CD4-positive, alpha-beta memory T cell (primary cell): ENCODE data around the gene BMPER. TPM values are rescaled to one million over a fixed set of nuclear protein-coding genes. Genes with fewer than 3 reads are reported as not detected.

Experiments used
- CTCF ChIA-PET: fragments of 350-600 bp; sonication (Branson Sonifier 250); formaldehyde crosslinking; loops from one replicate; lab custom pipeline; 2021; ENCODE audit warnings: inconsistent platforms; ENCODE audit not compliant: partially characterized antibody; lab: Charles Lee
- POLR2A ChIA-PET: fragments of 350-600 bp; sonication (Branson Sonifier 250); formaldehyde crosslinking; loops from one replicate; lab custom pipeline; 2021; ENCODE audit not compliant: partially characterized antibody; lab: Charles Lee
- DNase-seq, 5 donors: peaks; one replicate each; pipeline versions ENCODE4 v3.0.0 to v3.0.0-alpha.2; 2020 to 2022; ENCODE audit warnings: mixed read lengths in 1 of 5
- H3K27ac ChIP-seq: one replicate; pipeline ENCODE4 v1.7.0; 2013; ENCODE audit warnings: low read depth, low read length
- H3K27me3 ChIP-seq: 2 replicates; pipeline ENCODE4 v1.7.0; 2013; ENCODE audit warnings: mild to moderate bottlenecking, low read length, moderate library complexity; ENCODE audit not compliant: insufficient read depth
- H3K36me3 ChIP-seq: 2 replicates; pipeline ENCODE4 v1.7.0; 2013; ENCODE audit warnings: mild to moderate bottlenecking, low read length, moderate library complexity; ENCODE audit not compliant: insufficient read depth
- H3K4me1 ChIP-seq: 2 replicates; pipeline ENCODE4 v1.7.0; 2013; ENCODE audit warnings: mild to moderate bottlenecking, low read length, moderate library complexity; ENCODE audit not compliant: insufficient read depth
- H3K4me3 ChIP-seq, 2 donors: one replicate each; pipeline ENCODE4 v1.7.0; 2013; ENCODE audit warnings: low read length in 2 of 2, mild to moderate bottlenecking in 1 of 2
- H3K9me3 ChIP-seq, 2 donors: one replicate each; pipeline ENCODE4 v1.7.0; 2013; ENCODE audit warnings: low read length in 2 of 2, control low read depth in 1 of 2; ENCODE audit not compliant: control insufficient read depth in 1 of 2
- H3K27ac Mint-ChIP-seq, 7 donors: one replicate each; pipeline ENCODE4 v1.8.0; 2020 to 2021; ENCODE audit warnings: mixed read lengths in 7 of 7, mild to moderate bottlenecking in 6 of 7, inconsistent platforms in 3 of 7, moderate library complexity in 3 of 7
- H3K27me3 Mint-ChIP-seq, 2 donors: one replicate each; pipeline ENCODE4 v1.8.0; 2020 to 2021; ENCODE audit warnings: mixed read lengths in 2 of 2
- H3K36me3 Mint-ChIP-seq, 2 donors: one replicate each; pipeline ENCODE4 v1.8.0; 2020 to 2021; ENCODE audit warnings: mixed read lengths in 2 of 2, inconsistent platforms in 1 of 2, mild to moderate bottlenecking in 1 of 2
- H3K4me1 Mint-ChIP-seq, 4 donors: one replicate each; pipeline ENCODE4 v1.8.0; 2020 to 2021; ENCODE audit warnings: mixed read lengths in 4 of 4, mild to moderate bottlenecking in 1 of 4
- H3K4me3 Mint-ChIP-seq, 8 donors: one replicate each; pipeline ENCODE4 v1.8.0; 2020 to 2021; ENCODE audit warnings: mixed read lengths in 8 of 8, mild to moderate bottlenecking in 7 of 8, moderate library complexity in 6 of 8, inconsistent platforms in 3 of 8
- H3K9me3 Mint-ChIP-seq, 8 donors: one replicate each; pipeline ENCODE4 v1.8.0; 2020 to 2021; ENCODE audit warnings: mixed read lengths in 8 of 8, mild to moderate bottlenecking in 5 of 8, inconsistent platforms in 3 of 8, moderate library complexity in 1 of 8
- intact Hi-C: fragments of 100-400 bp; cut with micrococcal nuclease; formaldehyde crosslinking; loops from one replicate; pipeline ENCODE4 v1.15.1; 2023
- polyA plus RNA-seq, 2 donors: library from polyadenylated mRNA; unstranded; fragments of 300-500 nt; fragmentation: Illumina TruSeq; gene quantifications; one replicate each; pipeline ENCODE4 v1.2.3, GENCODE V29; 2021
- total RNA-seq, 2 experiments: library from RNA; stranded (reverse); gene quantifications; one replicate each; pipeline ENCODE4 v1.2.3, GENCODE V29; 2021

The BMPER gene
- total and polyA plus RNA-seq, 4 experiments from 2014 or later: 0.24 to 0.30 TPM; not detected in 2

GRCh38 chr7:33934391-33934790 lies 29.1 kb downstream of the BMPER start:
- no peaks in the 10 kb centered on the region for H3K9me3 Mint-ChIP-seq
- CTCF ChIA-PET: interaction anchor here (5.1 kb wide), 1 partner anchor 748 kb away, joined by 37 read pairs; no protein-coding TSS in a partner anchor
- no peak overlapping the region for H3K27ac ChIP-seq
- H3K4me3 ChIP-seq: no peak overlapping the region
- H3K27ac Mint-ChIP-seq: no peak overlapping the region
- intact Hi-C loops: no loop called here
- H3K9me3 ChIP-seq: no peaks in the 10 kb centered on the region
- peaks cover 0 to 3% (median under 1%) of the 10 kb centered on the region in 4 donors for H3K4me1 Mint-ChIP-seq
- H3K36me3 Mint-ChIP-seq: no peaks in the 10 kb centered on the region
- POLR2A ChIA-PET: no interaction called here
- H3K4me1 ChIP-seq: no peaks in the 10 kb centered on the region
- H3K36me3 ChIP-seq: no peaks in the 10 kb centered on the region
- H3K27me3 ChIP-seq: no peaks in the 10 kb centered on the region
- peaks cover 1 to 4% of the 10 kb centered on the region in 2 donors for H3K27me3 Mint-ChIP-seq
- DNase-seq: no peak
- H3K4me3 Mint-ChIP-seq: no peak overlapping the region

- DNase-seq: no peak
- Histone ChIP-seq H3K27me3 (no peaks in the 10 kb centered on the region), H3K9me3 (no peaks in the 10 kb centered on the region), H3K4me3 (no peak overlapping the region), H3K4me1 (no peaks in the 10 kb centered on the region), H3K36me3 (no peaks in the 10 kb centered on the region), H3K27ac (no peak overlapping the region)
- H3K36me3 Mint-ChIP-seq: no peaks in the 10 kb centered on the region
- peaks cover 0 to 2% of the 10 kb centered on the region in 2 donors for H3K27me3 Mint-ChIP-seq
- no peak overlapping the region for H3K4me3 Mint-ChIP-seq
- intact Hi-C loops: no loop called here
- POLR2A ChIA-PET: no interaction called here
- CTCF ChIA-PET: interaction anchor here (0.8 to 2.0 kb wide), 2 partner anchors 21 to 750 kb away, joined by 3 to 10 read pairs; no protein-coding TSS in a partner anchor
- H3K4me1 Mint-ChIP-seq: peaks cover 0 to 3% (median under 1%) of the 10 kb centered on the region in 4 donors
- no peak overlapping the region for H3K27ac Mint-ChIP-seq
- no peaks in the 10 kb centered on the region for H3K9me3 Mint-ChIP-seq
Measured at GRCh38 chr7:33936503-33936902, 31.2 kb downstream of the BMPER start.

DNA sequence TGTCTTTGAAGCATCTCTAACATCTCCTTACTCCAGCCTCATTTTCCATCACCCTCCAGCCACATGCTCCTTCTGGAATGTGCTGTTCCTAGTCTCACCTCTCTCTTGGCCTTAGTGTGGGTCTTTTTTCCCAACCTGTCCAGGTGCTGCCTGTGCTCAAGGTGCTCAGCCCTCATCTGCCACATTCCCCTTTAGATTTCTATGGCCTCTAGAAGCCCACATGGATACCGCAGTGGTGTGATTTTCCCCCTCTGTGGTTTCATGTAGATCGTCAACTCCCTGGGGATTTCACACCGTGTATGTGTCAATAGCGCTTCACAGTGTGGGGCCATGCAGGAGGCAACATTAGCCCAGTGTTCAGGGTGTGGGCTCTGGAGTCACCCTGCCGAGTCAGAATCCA lies 32.5 kb downstream of the BMPER start:
- H3K9me3 Mint-ChIP-seq: no peaks in the 10 kb centered on the region
- H3K27me3 ChIP-seq: no peaks in the 10 kb centered on the region
- DNase-seq: no peak
- no peak overlapping the region for H3K4me3 Mint-ChIP-seq
- no peaks in the 10 kb centered on the region for H3K9me3 ChIP-seq
- H3K4me3 ChIP-seq: no peak overlapping the region
- H3K27ac Mint-ChIP-seq: no peak overlapping the region
- no peaks in the 10 kb centered on the region for H3K4me1 ChIP-seq
- peaks cover 0 to 2% of the 10 kb centered on the region in 2 donors for H3K27me3 Mint-ChIP-seq
- no peak overlapping the region for H3K27ac ChIP-seq
- intact Hi-C loops: no loop called here
- H3K36me3 ChIP-seq: no peaks in the 10 kb centered on the region
- no peaks in the 10 kb centered on the region for H3K36me3 Mint-ChIP-seq
- CTCF ChIA-PET: no interaction called here
- POLR2A ChIA-PET: no interaction called here
- H3K4me1 Mint-ChIP-seq: peaks cover 0 to 2% (median under 1%) of the 10 kb centered on the region in 4 donors

DNA sequence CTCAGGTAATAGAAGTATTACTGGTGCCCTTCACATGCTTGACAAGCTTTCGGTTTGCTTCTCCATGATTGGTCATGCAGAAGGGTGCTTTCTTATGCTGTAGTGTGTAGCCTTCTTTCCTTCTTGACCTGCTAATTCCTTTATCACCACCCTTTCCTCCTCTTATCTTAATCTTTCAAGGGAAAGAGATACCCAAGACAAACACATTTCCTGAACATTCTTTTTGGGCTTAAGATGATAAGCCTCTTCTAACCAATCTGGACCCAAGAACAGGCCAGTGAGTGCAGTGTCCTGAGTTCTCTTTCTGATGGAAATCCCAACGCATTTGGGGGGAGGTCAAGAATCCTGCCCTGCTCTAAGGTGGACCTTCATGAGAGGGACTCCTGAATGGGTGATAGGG lies 33.8 kb downstream of the BMPER start:
- Mint-ChIP-seq H3K9me3 (no peaks in the 10 kb centered on the region), H3K4me3 (no peak overlapping the region), H3K36me3 (no peaks in the 10 kb centered on the region), H3K27me3 (peaks cover 0 to 2% of the 10 kb centered on the region in 2 donors), H3K4me1 (no peaks in the 10 kb centered on the region), H3K27ac (no peak overlapping the region)
- intact Hi-C loops: no loop called here
- DNase-seq: no peak
- Histone ChIP-seq H3K36me3 (no peaks in the 10 kb centered on the region), H3K27ac (no peak overlapping the region), H3K27me3 (no peaks in the 10 kb centered on the region), H3K4me1 (no peaks in the 10 kb centered on the region), H3K9me3 (no peaks in the 10 kb centered on the region), H3K4me3 (no peak overlapping the region)
- POLR2A ChIA-PET: no interaction called here
- CTCF ChIA-PET: no interaction called here

GRCh38 chr7:33940503-33940902 lies 35.2 kb downstream of the BMPER start:
- no peak overlapping the region for H3K27ac ChIP-seq
- Mint-ChIP-seq H3K27me3 (peaks cover 0 to 2% of the 10 kb centered on the region in 2 donors), H3K4me1 (no peaks in the 10 kb centered on the region), H3K4me3 (no peak overlapping the region), H3K27ac (no peak overlapping the region), H3K36me3 (no peaks in the 10 kb centered on the region), H3K9me3 (no peaks in the 10 kb centered on the region)
- ChIA-PET POLR2A (no interaction called here), CTCF (interaction anchor here (1.6 kb wide), 1 partner anchor 9 kb away, joined by 5 read pairs; no protein-coding TSS in a partner anchor)
- H3K27me3 ChIP-seq: no peaks in the 10 kb centered on the region
- H3K4me1 ChIP-seq: no peaks in the 10 kb centered on the region
- no peak overlapping the region for H3K4me3 ChIP-seq
- DNase-seq: no peak
- no peaks in the 10 kb centered on the region for H3K9me3 ChIP-seq
- H3K36me3 ChIP-seq: no peaks in the 10 kb centered on the region
- intact Hi-C loops: no loop called here

DNA sequence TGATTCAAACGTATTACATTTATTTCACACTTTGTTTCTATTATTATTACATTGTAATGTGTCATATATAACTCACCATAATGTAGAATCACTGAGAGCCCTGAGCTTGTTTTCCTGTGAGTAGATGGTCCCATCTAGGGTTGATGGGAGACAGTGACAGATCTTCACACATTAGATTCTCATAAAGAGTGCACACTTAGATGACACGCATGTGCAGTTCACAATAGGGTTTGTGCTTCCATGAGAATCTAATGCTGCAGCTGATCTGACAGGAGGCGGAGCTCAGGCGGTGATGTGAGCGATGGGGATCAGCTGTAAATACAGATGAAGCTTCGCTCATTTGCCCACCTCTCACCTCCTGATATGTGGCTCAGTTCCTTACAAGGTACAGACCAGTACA lies 36.1 kb downstream of the BMPER start:
- ChIA-PET POLR2A (no interaction called here), CTCF (interaction anchor here (0.8 to 1.6 kb wide), 2 partner anchors 8 to 10 kb away, joined by 5 to 6 read pairs; no protein-coding TSS in a partner anchor)
- Mint-ChIP-seq H3K36me3 (no peaks in the 10 kb centered on the region), H3K4me3 (no peak overlapping the region), H3K9me3 (no peaks in the 10 kb centered on the region), H3K27me3 (peaks cover 2 to 3% of the 10 kb centered on the region in 2 donors), H3K27ac (no peak overlapping the region), H3K4me1 (no peaks in the 10 kb centered on the region)
- no peak for DNase-seq
- Histone ChIP-seq H3K4me3 (no peak overlapping the region), H3K27ac (no peak overlapping the region), H3K4me1 (no peaks in the 10 kb centered on the region), H3K27me3 (no peaks in the 10 kb centered on the region), H3K36me3 (no peaks in the 10 kb centered on the region), H3K9me3 (no peaks in the 10 kb centered on the region)
- intact Hi-C loops: no loop called here

DNA sequence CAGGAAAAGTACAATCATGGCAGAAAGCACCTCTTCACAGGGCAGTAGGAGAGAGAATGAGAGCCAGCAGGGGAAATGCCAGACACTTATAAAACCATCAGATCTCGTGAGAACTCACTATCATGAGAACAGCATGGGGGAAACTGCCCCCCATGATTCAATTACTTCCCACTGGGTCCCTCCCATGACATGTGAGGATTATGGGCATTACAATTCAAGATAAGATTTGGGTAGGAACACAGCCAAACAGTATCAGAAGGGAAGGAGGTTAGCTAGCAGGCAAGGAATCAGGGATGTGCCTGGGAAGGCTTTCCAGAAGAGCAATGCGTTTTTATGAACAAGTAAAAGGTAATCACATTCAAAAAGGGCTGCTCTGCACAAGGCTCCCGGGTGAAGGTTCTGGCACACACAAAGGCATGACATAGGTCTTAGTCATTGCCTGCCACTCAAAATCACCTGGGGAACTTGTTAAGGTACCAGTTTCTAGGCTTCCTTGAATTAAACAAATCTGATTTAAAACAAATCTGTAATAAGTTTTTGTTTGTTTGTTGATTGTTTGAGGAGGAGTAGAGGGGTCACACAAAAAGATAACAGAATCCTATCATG lies 40.9 kb downstream of the BMPER start:
- no peak overlapping the region for H3K27ac Mint-ChIP-seq
- intact Hi-C loops: no loop called here
- Histone ChIP-seq H3K4me3 (no peak overlapping the region), H3K36me3 (no peaks in the 10 kb centered on the region), H3K4me1 (no peaks in the 10 kb centered on the region), H3K27me3 (no peaks in the 10 kb centered on the region), H3K9me3 (no peaks in the 10 kb centered on the region), H3K27ac (no peak overlapping the region)
- H3K27me3 Mint-ChIP-seq: peaks cover 0 to 3% of the 10 kb centered on the region in 2 donors
- peaks cover 0 to 2% (median 0%) of the 10 kb centered on the region in 8 donors for H3K9me3 Mint-ChIP-seq
- CTCF ChIA-PET: no interaction called here
- POLR2A ChIA-PET: no interaction called here
- no peak overlapping the region for H3K4me3 Mint-ChIP-seq
- no peak for DNase-seq
- no peaks in the 10 kb centered on the region for H3K36me3 Mint-ChIP-seq
- H3K4me1 Mint-ChIP-seq: no peaks in the 10 kb centered on the region
